ENCODE results near the gene DEFB123. TPM values are rescaled to one million over a fixed set of nuclear protein-coding genes. Genes with fewer than 3 reads are reported as not detected.

The DEFB123 gene
- total RNA-seq, 1 experiment from 2014 or later, result not detected

- TF ChIP-seq MXD4 (CRISPR knock-in tag; IDR thresholded peaks at IDR 0.05; ENCODE audit: borderline replicate concordance) (no peak), USF1 (CRISPR knock-in tag; IDR thresholded peaks at IDR 0.05) (no peak), CREM (CRISPR knock-in tag; IDR thresholded peaks at IDR 0.05) (no peak), STAT6 (CRISPR knock-in tag; conservative IDR thresholded peaks at IDR 0.05; ENCODE audit: low read depth) (no peak), NR3C1 (CRISPR knock-in tag; conservative IDR thresholded peaks at IDR 0.05; ENCODE audit: low read depth) (no peak), E2F5 (CRISPR knock-in tag; IDR thresholded peaks at IDR 0.05) (no peak), FOXP1 (CRISPR knock-in tag; IDR thresholded peaks at IDR 0.05; ENCODE audit: borderline replicate concordance) (no peak), ATF2 (CRISPR knock-in tag; IDR thresholded peaks at IDR 0.05; ENCODE audit: borderline replicate concordance, low read depth) (no peak), E2F1 (CRISPR knock-in tag; IDR thresholded peaks at IDR 0.05) (no peak), E2F4 (CRISPR knock-in tag; IDR thresholded peaks at IDR 0.05; ENCODE audit: borderline replicate concordance, low read depth) (no peak)
- Mint-ChIP-seq H3K9me3 (peaks cover 45% of the 10 kb centered on the region), H3K27me3 (ENCODE audit: low read depth) (peaks cover 67% of the 10 kb centered on the region), H3K4me3 (peak overlapping the region; percentile 27; the same call in 1 of the 2 replicates), H3K36me3 (peaks cover 43% of the 10 kb centered on the region), H3K27ac (no peak overlapping the region), H3K4me1 (no peaks in the 10 kb centered on the region)
- ChIA-PET POLR2A (no interaction called here), CTCF (interaction anchor here (0.5 to 1.6 kb wide), 3 partner anchors 15 to 159 kb away, joined by 3 to 6 read pairs (median 4); no protein-coding TSS in a partner anchor)
- ATAC-seq (peak; percentile 26), DNase-seq (ENCODE audit: low spot score) (no peak)
Observed at GRCh38 chr20:31475472-31476293, 35.3 kb downstream of the DEFB123 start.

- Mint-ChIP-seq H3K27ac (no peak overlapping the region), H3K4me3 (no peak overlapping the region), H3K36me3 (peaks cover 45% of the 10 kb centered on the region), H3K9me3 (peaks cover 46% of the 10 kb centered on the region), H3K27me3 (ENCODE audit: low read depth) (peaks cover 71% of the 10 kb centered on the region), H3K4me1 (no peaks in the 10 kb centered on the region)
- ATAC-seq (no peak), DNase-seq (ENCODE audit: low spot score) (no peak)
- ChIA-PET POLR2A (no interaction called here), CTCF (interaction anchor here (0.5 kb wide), 1 partner anchor 16 kb away, joined by 4 read pairs; no protein-coding TSS in a partner anchor)
- TF ChIP-seq MYBL2 (CRISPR knock-in tag; IDR thresholded peaks at IDR 0.05) (no peak), PRRX2 (CRISPR knock-in tag; IDR thresholded peaks at IDR 0.05) (no peak), MLX (CRISPR knock-in tag; IDR thresholded peaks at IDR 0.05) (no peak), PRDM15 (CRISPR knock-in tag; IDR thresholded peaks at IDR 0.05) (no peak), ARID4B (CRISPR knock-in tag; IDR thresholded peaks at IDR 0.05; ENCODE audit: borderline replicate concordance) (no peak)
Observed at GRCh38 chr20:31476294-31476585, 35.8 kb downstream of the DEFB123 start.
